Measurements from ENCODE around the gene RRBP1. TPM values are rescaled to one million over a fixed set of nuclear protein-coding genes. Genes with fewer than 3 reads are reported as not detected.

RRBP1 gene
- total RNA-seq, 1 donor from 2014 or later, result 46.7 TPM

- H3K4me3 Mint-ChIP-seq, result no peak overlapping the region
- H3K4me1 Mint-ChIP-seq, result peaks cover 18% of the 10 kb centered on the region
- TF ChIP-seq CTCF (conservative IDR thresholded peaks at IDR 0.05), result no peak
- H3K27ac Mint-ChIP-seq (ENCODE audit: unreplicated experiment), result no peak overlapping the region
- no peaks in the 10 kb centered on the region for H3K9me3 Mint-ChIP-seq
- DNase-seq (ENCODE audit: low read depth, low spot score), result no peak
- H3K27me3 Mint-ChIP-seq (ENCODE audit: low read depth), result no peaks in the 10 kb centered on the region
- peaks cover 18% of the 10 kb centered on the region for H3K36me3 Mint-ChIP-seq (ENCODE audit: low read depth)
These were observed 28.0 kb downstream of the RRBP1 start for GRCh38 chr20:17653835-17654648.

GRCh38 chr20:17652411-17652810 is 29.6 kb downstream of the RRBP1 start:
- H3K36me3 Mint-ChIP-seq (ENCODE audit: low read depth), result peaks cover 5% of the 10 kb centered on the region
- DNase-seq (ENCODE audit: low read depth, low spot score), result no peak
- H3K27me3 Mint-ChIP-seq (ENCODE audit: low read depth), result no peaks in the 10 kb centered on the region
- no peak overlapping the region for H3K27ac Mint-ChIP-seq (ENCODE audit: unreplicated experiment)
- H3K9me3 Mint-ChIP-seq, result no peaks in the 10 kb centered on the region
- H3K4me1 Mint-ChIP-seq, result peaks cover 28% of the 10 kb centered on the region
- TF ChIP-seq CTCF (conservative IDR thresholded peaks at IDR 0.05), result no peak
- no peak overlapping the region for H3K4me3 Mint-ChIP-seq

GRCh38 chr20:17651760-17652388 is 30.2 kb downstream of the RRBP1 start:
- Mint-ChIP-seq H3K9me3 (no peaks in the 10 kb centered on the region), H3K4me1 (peaks cover 24% of the 10 kb centered on the region), H3K36me3 (ENCODE audit: low read depth) (peaks cover 2% of the 10 kb centered on the region), H3K27ac (ENCODE audit: unreplicated experiment) (no peak overlapping the region), H3K4me3 (no peak overlapping the region), H3K27me3 (ENCODE audit: low read depth) (no peaks in the 10 kb centered on the region)
- no peak for TF ChIP-seq CTCF (conservative IDR thresholded peaks at IDR 0.05)
- no peak for DNase-seq (ENCODE audit: low read depth, low spot score)

- no peak for DNase-seq (ENCODE audit: low read depth, low spot score)
- peaks cover 29% of the 10 kb centered on the region for H3K4me1 Mint-ChIP-seq
- H3K9me3 Mint-ChIP-seq, result no peaks in the 10 kb centered on the region
- H3K27me3 Mint-ChIP-seq (ENCODE audit: low read depth), result no peaks in the 10 kb centered on the region
- peaks cover 2% of the 10 kb centered on the region for H3K36me3 Mint-ChIP-seq (ENCODE audit: low read depth)
- no peak overlapping the region for H3K4me3 Mint-ChIP-seq
- H3K27ac Mint-ChIP-seq (ENCODE audit: unreplicated experiment), result no peak overlapping the region
- no peak for TF ChIP-seq CTCF (conservative IDR thresholded peaks at IDR 0.05)
These were observed 30.8 kb downstream of the RRBP1 start for GRCh38 chr20:17651129-17651759.

- Mint-ChIP-seq H3K9me3 (no peaks in the 10 kb centered on the region), H3K4me1 (peaks cover 31% of the 10 kb centered on the region), H3K27me3 (ENCODE audit: low read depth) (no peaks in the 10 kb centered on the region), H3K36me3 (ENCODE audit: low read depth) (peaks cover 2% of the 10 kb centered on the region), H3K4me3 (no peak overlapping the region), H3K27ac (ENCODE audit: unreplicated experiment) (no peak overlapping the region)
- no peak for TF ChIP-seq CTCF (conservative IDR thresholded peaks at IDR 0.05)
- DNase-seq (ENCODE audit: low read depth, low spot score), result no peak
These were observed 31.5 kb downstream of the RRBP1 start for GRCh38 chr20:17650301-17651128.

Measured in neural crest cell (in vitro differentiated cells).